Mammary epithelial cell (primary cell): ENCODE results near the gene MPDZ.

Source experiments
- CTCF ChIP-seq, 2 donors: IDR thresholded peaks in 1 of 2; conservative IDR thresholded peaks in 1 of 2; 2 replicates each; pipeline ENCODE4 v1.5.1; 2011 to 2012; ENCODE audit warnings: inconsistent platforms in 2 of 2, low read length in 2 of 2, mild to moderate bottlenecking in 2 of 2, control low read depth in 1 of 2, low read depth in 1 of 2; ENCODE audit not compliant: insufficient read depth in 1 of 2; ENCODE audit errors: extremely low read depth in 1 of 2
- EZH2 ChIP-seq: IDR thresholded peaks from 2 replicates; pipeline ENCODE4 v1.6.1; 2012; ENCODE audit warnings: low read length, inconsistent platforms, borderline replicate concordance

DNA sequence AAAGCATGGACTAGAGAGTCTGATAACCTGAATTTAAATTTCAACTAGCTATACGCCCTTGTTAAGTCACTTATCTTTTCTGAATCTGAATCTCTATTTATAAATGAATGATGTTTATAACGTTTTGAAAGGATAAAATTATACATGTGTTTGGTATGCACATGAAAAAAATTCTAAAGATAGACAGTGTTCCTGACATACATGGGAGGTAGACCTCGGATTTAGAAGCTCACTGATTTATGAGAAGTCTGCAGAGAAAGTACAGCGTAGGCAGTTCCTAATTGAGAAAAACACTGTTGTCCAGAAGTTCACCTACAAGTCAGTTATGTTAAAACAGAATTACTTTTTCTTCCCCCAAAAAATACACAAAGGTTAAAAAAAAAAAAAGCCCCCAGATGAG, 26.6 kb downstream of the MPDZ start:
- TF ChIP-seq CTCF (conservative IDR thresholded peaks at IDR 0.05 in 1 of 2, IDR thresholded peaks at IDR 0.05 in 1 of 2; ENCODE audit: extremely low read depth in 1 of 2, insufficient read depth in 1 of 2, low read depth in 1 of 2, low read length in 2 of 2) (no peak), EZH2 (no peak)
